HEK293 (cell line): Measurements from ENCODE around the gene TNFAIP2.

ENCODE experiments used
- CTCF ChIA-PET: fragments of 350-600 bp; formaldehyde crosslinking; extraction: SDS; loops from one replicate; lab custom pipeline; 2021; ENCODE audit warnings: antibody characterized with exemption; lab: Yijun Ruan, JAX
- POLR2A ChIA-PET: fragments of 300-600 bp; formaldehyde crosslinking; extraction: SDS; loops from one replicate; lab custom pipeline; 2020; ENCODE audit warnings: antibody characterized with exemption, inconsistent platforms; lab: Yijun Ruan, JAX
- H3K27ac ChIP-seq: fragments of 200-500 bp; sonication (Bioruptor generic); 2 replicates; pipeline ENCODE4 v1.5.1; 2014; ENCODE audit warnings: low read depth, low read length, control low read depth, inconsistent platforms; ENCODE audit errors: extremely low read depth
- H3K36me3 ChIP-seq, 2 experiments: fragments of 200-500 bp in 1 of 2; sonication (Bioruptor generic) in 1 of 2; 1 replicate in 1 of 2; 2 replicates in 1 of 2; pipeline ENCODE4 v1.5.1; 2014 to 2017; ENCODE audit warnings: inconsistent platforms in 2 of 2, low read length in 2 of 2; ENCODE audit not compliant: control insufficient read depth in 2 of 2, insufficient read depth in 1 of 2
- H3K4me1 ChIP-seq: fragments of 200-500 bp; sonication (Bioruptor generic); 2 replicates; pipeline ENCODE4 v1.5.1; 2014; ENCODE audit warnings: mild to moderate bottlenecking, low read length, inconsistent platforms; ENCODE audit not compliant: control insufficient read depth, insufficient read depth
- H3K4me3 ChIP-seq: 2 replicates; pipeline ENCODE4 v1.5.1; 2011; ENCODE audit warnings: low read depth, mild to moderate bottlenecking, control low read depth, low read length, moderate library complexity
- H3K9me3 ChIP-seq: fragments of 200-500 bp; sonication (Bioruptor generic); 2 replicates; pipeline ENCODE4 v1.5.1; 2014; ENCODE audit warnings: low read depth, low read length, inconsistent platforms; ENCODE audit not compliant: control insufficient read depth, insufficient read depth
- BCL6B ChIP-seq: fragments of 450-650 bp; formaldehyde crosslinking; IDR thresholded peaks from 2 replicates; pipeline ENCODE4 v1.5.1; 2017; ENCODE audit warnings: missing biosample characterization, missing genetic modification characterization
- GLIS1 ChIP-seq: fragments of 450-650 bp; formaldehyde crosslinking; IDR thresholded peaks from 2 replicates; pipeline ENCODE4 v1.5.1; 2016; ENCODE audit warnings: missing biosample characterization, missing genetic modification characterization
- GLIS2 ChIP-seq: fragments of 450-650 bp; formaldehyde crosslinking; IDR thresholded peaks from 2 replicates; pipeline ENCODE4 v1.5.1; 2016; ENCODE audit warnings: missing biosample characterization, missing genetic modification characterization
- IKZF3 ChIP-seq: fragments of 450-650 bp; IDR thresholded peaks from 2 replicates; pipeline ENCODE4 v1.5.0; 2018; ENCODE audit warnings: missing biosample characterization, mild to moderate bottlenecking, missing genetic modification characterization, moderate library complexity
- PATZ1 ChIP-seq: fragments of 450-650 bp; formaldehyde crosslinking; IDR thresholded peaks from 2 replicates; pipeline ENCODE4 v1.5.1; 2016; ENCODE audit warnings: missing biosample characterization, missing genetic modification characterization
- PRDM2 ChIP-seq: fragments of 450-650 bp; formaldehyde crosslinking; IDR thresholded peaks from 2 replicates; pipeline ENCODE4 v1.5.1; 2016; ENCODE audit warnings: missing biosample characterization, missing genetic modification characterization, borderline replicate concordance
- YY1 ChIP-seq: fragments of 450-650 bp; formaldehyde crosslinking; IDR thresholded peaks from 2 replicates; pipeline ENCODE4 v1.5.1; 2018; ENCODE audit warnings: missing biosample characterization, missing genetic modification characterization
- ZBTB8A ChIP-seq: fragments of 450-650 bp; formaldehyde crosslinking; IDR thresholded peaks from 2 replicates; pipeline ENCODE4 v1.5.1; 2016; ENCODE audit warnings: missing biosample characterization, missing genetic modification characterization
- ZFP3 ChIP-seq: fragments of 450-650 bp; formaldehyde crosslinking; IDR thresholded peaks from 2 replicates; pipeline ENCODE4 v1.5.1; 2016; ENCODE audit warnings: low read depth, missing biosample characterization, missing genetic modification characterization
- ZNF214 ChIP-seq: fragments of 450-650 bp; formaldehyde crosslinking; IDR thresholded peaks from 2 replicates; pipeline ENCODE4 v1.5.1; 2017; ENCODE audit warnings: missing biosample characterization, mild to moderate bottlenecking, missing genetic modification characterization, borderline replicate concordance
- ZNF391 ChIP-seq: fragments of 450-650 bp; formaldehyde crosslinking; IDR thresholded peaks from 2 replicates; pipeline ENCODE4 v1.5.1; 2016; ENCODE audit warnings: low read depth, missing biosample characterization, missing genetic modification characterization, borderline replicate concordance
- ZNF394 ChIP-seq: fragments of 450-650 bp; formaldehyde crosslinking; IDR thresholded peaks from 2 replicates; pipeline ENCODE4 v1.5.1; 2016; ENCODE audit warnings: missing biosample characterization, missing genetic modification characterization, mild to moderate bottlenecking, moderate library complexity, borderline replicate concordance
- ZNF423 ChIP-seq: fragments of 450-650 bp; formaldehyde crosslinking; IDR thresholded peaks from 2 replicates; pipeline ENCODE4 v1.5.1; 2016; ENCODE audit warnings: missing biosample characterization, missing genetic modification characterization
- ZNF704 ChIP-seq: fragments of 450-650 bp; formaldehyde crosslinking; IDR thresholded peaks from 2 replicates; pipeline ENCODE4 v1.5.1; 2016; ENCODE audit warnings: missing biosample characterization, missing genetic modification characterization
- ZNF791 ChIP-seq: fragments of 450-650 bp; formaldehyde crosslinking; IDR thresholded peaks from 2 replicates; pipeline ENCODE4 v1.5.1; 2016; ENCODE audit warnings: missing biosample characterization, missing genetic modification characterization
- TF ChIP-seq, protein P1 (sequence below): fragments of 450-650 bp; formaldehyde crosslinking; IDR thresholded peaks from 2 replicates; pipeline ENCODE4 v1.5.1; 2016; ENCODE audit warnings: missing biosample characterization, missing genetic modification characterization

Gene TNFAIP2

DNA sequence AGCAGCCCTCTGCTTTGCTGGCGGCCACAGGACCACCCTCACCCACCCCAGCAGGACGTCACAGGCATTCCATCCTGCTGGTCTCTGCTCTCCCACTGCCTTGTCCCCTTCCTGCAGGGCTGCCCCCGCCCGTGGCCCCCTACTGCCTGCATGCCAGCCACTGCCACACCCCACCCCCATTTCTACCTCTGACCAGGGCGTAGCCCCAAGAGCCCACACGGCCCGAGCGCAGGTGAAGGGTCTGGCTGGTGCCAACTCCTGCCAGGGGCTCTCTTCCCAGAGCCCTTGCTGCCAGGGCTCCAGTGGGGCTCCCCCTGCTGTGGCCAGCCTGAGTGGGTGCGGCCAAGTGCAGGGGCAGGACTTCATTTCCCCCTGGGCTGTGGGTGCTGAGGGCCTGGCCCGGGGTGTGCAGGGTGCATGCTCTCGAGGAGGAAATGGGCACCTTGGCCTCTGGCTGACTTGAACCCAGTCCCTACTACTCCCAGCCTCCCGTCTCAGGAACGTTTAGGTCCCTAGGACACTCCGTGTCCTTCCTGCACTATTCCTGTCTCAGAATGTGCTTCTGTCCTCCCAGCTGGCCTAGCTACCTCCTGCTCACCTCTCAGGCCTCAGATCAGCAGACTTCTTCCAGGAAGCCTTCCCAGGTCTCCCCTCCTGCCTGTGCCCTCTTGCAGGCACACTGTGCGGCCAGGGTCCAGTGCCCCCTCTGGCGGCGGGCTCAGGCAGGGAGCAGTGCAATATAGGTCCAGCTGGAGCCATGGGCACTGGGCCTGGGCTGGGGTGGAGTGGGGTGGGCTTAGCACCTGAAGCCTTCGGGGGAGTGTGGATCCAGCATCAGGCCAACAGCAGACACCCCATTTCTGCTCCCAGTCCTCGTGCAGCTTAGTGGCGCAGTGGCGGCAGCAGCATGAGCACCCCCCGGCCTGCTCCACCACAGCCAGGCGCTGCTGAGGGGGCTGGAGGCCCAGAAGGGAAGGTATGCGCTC lies 37.9 kb upstream of the TNFAIP2 start:
- H3K4me3 ChIP-seq, result no peak overlapping the region
- CTCF ChIA-PET, result no interaction called here
- POLR2A ChIA-PET, result interaction anchor here (0.5 kb wide), 1 partner anchor 1165 kb away, joined by 7 read pairs; no protein-coding TSS in a partner anchor
- TF ChIP-seq PATZ1 (tag by site-specific recombination) (no peak), ZNF791 (no peak), BCL6B (no peak), ZNF214 (tag by site-specific recombination) (no peak), YY1 (tag by site-specific recombination) (no peak), ZBTB8A (tag by site-specific recombination) (no peak), GLIS2 (tag by site-specific recombination) (no peak), ZNF391 (tag by site-specific recombination) (no peak), ZNF704 (no peak), IKZF3 (tag by site-specific recombination) (no peak), ZFP3 (tag by site-specific recombination) (no peak), ZNF423 (tag by site-specific recombination) (no peak), ZNF394 (tag by site-specific recombination) (no peak)
- TF ChIP-seq, protein P1, sequence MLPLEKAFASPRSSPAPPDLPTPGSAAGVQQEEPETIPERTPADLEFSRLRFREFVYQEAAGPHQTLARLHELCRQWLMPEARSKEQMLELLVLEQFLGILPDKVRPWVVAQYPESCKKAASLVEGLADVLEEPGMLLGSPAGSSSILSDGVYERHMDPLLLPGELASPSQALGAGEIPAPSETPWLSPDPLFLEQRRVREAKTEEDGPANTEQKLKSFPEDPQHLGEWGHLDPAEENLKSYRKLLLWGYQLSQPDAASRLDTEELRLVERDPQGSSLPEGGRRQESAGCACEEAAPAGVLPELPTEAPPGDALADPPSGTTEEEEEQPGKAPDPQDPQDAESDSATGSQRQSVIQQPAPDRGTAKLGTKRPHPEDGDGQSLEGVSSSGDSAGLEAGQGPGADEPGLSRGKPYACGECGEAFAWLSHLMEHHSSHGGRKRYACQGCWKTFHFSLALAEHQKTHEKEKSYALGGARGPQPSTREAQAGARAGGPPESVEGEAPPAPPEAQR (tag by site-specific recombination), result no peak
- TF ChIP-seq, all 188 proteins: peak for 0
- Histone ChIP-seq H3K27ac (no peak overlapping the region), H3K9me3 (no peaks in the 10 kb centered on the region), H3K4me1 (no peaks in the 10 kb centered on the region), H3K36me3 (no peaks in the 10 kb centered on the region)

- POLR2A ChIA-PET, result interaction anchor here (0.6 to 1.2 kb wide), 2 partner anchors 8 to 9 kb away, joined by 3 to 6 read pairs; no protein-coding TSS in a partner anchor
- TF ChIP-seq PRDM2 (tag by site-specific recombination), result no peak
- TF ChIP-seq GLIS2 (tag by site-specific recombination), result peak; percentile 25; the same call in 1 of the 2 replicates
- TF ChIP-seq GLIS1 (tag by site-specific recombination), result 0 out of 2 replicates have a peak, but pooled peaks have one; percentile 20
- H3K9me3 ChIP-seq, result no peaks in the 10 kb centered on the region
- no peak overlapping the region for H3K27ac ChIP-seq
- no peaks in the 10 kb centered on the region; the same call in 1 of the 2 replicates for H3K4me1 ChIP-seq
- H3K36me3 ChIP-seq, result no peaks in the 10 kb centered on the region
- CTCF ChIA-PET, result interaction anchor here (1.0 to 1.6 kb wide), 2 partner anchors 18 to 96 kb away, joined by 5 to 8 read pairs; no protein-coding TSS in a partner anchor
- no peak overlapping the region for H3K4me3 ChIP-seq
Observed at GRCh38 chr14:103086771-103087342, 36.4 kb upstream of the TNFAIP2 start.
